Stimulated activated CD8-positive, alpha-beta memory T cell treated with anti-CD3 and anti-CD28 coated beads, Interleukin-15, amount 100 ng/mL, for 24 hours (primary cell): ENCODE results near the gene PLA2G4E.
A peak's percentile ranks its signal among the peaks of the same experiment; 100 is the strongest.

ENCODE experiments used
- DNase-seq: peaks from one replicate; pipeline ENCODE4 v3.0.0-alpha.2; 2020; ENCODE audit warnings: low read depth

The PLA2G4E gene

GRCh38 chr15:41975669-41976068 is 45.2 kb downstream of the PLA2G4E start:
- no peak for DNase-seq

DNA sequence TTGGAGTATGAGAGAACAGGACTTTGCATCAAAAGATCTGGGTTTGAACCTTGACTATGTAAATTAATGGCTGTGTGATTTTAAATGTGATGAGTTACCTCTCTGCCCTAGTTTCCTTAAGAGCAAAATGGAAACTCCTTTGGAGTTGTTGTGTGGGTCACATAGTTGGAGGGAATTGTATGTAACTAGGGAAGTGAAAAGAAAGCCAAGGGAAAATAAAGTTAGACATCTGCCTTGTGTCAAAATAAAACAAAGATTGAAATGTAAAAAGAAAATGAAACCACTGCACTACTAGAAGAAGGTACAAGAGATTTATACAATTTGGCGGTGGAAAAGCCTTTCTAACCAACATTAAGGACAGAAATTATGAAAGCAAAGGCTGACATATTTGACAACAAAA is 46.8 kb downstream of the PLA2G4E start:
- no peak for DNase-seq

DNA sequence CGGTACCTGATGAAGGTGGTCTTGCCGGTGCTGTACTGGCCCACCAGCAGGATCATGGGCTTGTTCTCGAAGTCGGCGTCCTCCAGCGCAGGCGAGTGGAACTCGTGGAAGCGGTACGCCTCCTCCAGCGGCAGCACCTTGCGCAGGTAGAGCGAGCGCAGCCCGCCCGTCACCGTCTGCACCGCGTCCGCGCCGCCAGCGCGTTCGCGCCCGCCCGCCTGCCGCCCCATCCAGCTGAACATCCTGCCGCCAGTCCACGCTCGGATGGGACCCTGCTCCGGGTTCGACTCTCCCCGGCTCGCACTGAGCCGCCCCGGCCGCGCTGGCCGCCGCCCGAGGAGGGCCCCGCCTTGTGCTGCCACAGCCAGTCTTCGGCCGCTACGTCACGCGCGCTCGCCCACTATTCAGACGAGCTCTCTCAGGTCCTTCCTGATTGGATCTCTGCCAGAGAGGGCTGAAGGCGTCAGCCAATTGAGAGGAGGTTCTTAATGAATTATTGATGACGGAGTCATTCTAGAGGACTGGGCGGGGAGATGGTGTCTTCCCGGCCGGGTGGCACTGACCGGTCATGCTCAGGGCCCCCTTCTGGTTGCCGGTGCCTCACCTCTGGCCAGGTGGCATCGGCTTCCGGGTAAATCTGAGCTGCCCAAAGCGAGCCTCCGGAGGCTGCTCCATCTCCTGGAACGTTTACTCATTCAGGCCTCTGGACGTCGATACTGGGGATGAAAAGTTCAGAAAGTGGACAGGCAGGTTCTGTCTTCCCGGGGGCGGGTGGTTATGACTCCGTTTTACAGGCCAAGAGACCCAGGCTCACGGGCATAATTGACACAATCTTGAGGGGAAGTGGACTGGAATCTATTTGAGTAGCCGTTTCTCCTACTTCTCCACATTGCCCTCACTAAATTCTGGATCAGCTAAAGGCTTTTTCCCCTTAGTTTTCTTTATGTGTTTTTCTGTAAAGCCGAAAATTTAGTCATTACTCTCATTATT is 48.3 kb downstream of the PLA2G4E start, which contains the start of gene EHD4:
EHD4 (minus strand) TSS at position 305 of the 990 bp plus-strand sequence; CDS start at position 242, 63 bp downstream.
- peak; percentile 80 for DNase-seq

DNA sequence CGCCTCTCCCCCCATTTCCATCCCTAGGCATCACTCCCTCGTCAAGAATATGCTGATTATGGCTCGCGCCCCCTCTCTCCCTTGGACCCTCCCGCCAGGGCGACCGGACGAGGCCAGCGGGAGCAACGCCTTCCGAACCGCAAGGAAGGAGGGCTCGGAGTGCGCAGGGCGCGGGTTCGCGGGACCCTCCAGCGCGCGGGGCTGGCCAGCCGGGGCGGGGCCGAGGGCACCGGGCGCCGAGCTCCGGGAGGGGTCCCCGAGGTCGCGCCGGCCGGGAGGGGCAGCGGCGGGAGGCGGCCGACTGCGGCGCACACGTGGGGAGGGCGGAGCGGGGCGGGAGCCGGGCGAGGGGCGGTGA is 49.0 kb downstream of the PLA2G4E start:
- peak; percentile 5 for DNase-seq

DNA sequence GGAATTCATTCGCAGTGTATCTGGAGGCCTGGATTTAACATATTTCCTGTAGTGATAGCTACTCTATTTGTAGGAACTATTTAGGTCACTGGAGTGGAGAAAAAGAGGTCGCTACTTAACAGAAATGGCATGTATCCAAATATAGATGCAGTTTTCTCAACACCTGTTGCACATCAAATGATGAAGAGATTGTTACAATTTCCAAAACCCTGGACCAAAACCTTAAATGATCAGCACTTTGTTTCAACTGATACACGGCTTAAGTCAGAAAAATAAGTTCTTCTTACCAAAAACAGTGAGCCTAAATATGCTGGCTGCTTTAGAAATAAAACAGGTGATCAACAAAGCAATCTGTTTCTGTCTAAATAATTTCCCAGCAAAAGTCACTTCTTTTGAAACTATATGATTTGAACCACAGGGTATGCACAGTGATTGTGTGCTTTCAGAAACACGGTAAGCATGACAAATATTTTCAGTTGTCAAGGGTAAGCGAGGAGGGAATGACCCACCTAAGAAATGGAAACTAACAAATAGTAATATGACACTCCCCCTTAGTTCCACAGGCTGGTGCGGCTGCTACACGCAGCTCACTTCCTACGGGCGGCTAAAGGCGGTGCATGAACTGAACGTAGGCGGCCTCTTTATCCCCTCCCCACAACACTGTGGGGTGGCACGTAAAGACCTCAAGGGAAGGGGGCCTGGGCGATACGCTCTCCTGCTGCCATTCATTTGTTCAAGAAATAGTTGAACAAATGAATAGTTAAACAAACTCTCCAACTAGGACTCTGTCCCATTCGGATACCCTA is 49.5 kb downstream of the PLA2G4E start:
- DNase-seq = peak; percentile 25

GRCh38 chr15:41970456-41970855 is 50.4 kb downstream of the PLA2G4E start:
- DNase-seq = no peak

- DNase-seq = no peak
Measured at GRCh38 chr15:41969851-41970431, 50.9 kb downstream of the PLA2G4E start.

DNA sequence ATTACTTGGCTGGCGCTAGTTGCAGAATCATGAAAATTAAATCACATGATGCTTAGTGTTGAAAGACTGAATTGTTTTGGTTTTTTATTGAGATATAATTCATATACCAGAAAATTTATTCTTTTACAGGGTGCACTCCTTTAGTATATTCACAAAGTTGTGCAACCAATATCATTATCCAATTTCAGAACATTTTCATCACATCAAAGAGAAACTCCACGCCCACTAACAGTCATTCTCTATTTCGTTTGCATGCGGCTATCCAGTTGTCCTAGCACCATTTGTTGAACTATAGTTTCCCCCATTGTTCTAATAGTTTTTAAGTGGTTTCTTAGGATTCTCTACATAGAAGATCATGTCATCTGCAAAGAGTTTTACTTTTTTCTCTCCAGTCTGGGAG is 52.1 kb downstream of the PLA2G4E start:
- DNase-seq = no peak

DNA sequence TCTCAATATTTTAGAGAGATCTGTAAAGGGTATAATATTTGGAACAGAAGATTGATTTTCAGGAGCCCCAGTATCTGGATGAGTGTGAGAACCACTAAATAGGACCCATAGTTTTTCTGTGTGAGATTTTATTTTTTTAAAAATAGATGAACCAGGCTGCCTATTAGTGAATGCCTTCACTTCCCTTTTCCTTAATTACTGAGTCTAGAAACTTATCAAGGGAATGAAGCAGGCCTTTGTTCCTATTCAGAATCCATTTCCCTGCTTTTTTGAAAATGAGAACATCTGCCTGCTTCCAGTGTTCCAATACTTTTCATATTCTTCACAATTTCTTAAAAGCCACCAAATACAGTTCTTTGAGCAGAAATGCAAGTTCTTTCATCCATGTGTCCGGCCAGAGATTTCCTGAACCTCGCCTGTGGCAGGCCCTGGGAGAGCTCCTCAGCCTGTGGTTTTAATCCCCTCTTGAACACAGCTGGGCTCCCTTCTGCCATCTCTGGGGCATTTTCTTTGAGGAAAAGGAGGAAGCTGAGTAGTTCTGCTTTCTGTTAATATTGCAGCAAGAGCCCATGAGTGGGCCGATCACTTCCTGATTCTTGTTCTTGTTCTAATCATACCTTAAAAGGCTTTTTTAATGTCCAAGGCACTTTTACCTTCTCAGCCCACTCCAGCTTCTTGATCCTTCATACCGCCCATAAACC is 53.2 kb downstream of the PLA2G4E start:
- no peak for DNase-seq

GRCh38 chr15:41966920-41967465 is 53.8 kb downstream of the PLA2G4E start:
- DNase-seq = no peak

DNA sequence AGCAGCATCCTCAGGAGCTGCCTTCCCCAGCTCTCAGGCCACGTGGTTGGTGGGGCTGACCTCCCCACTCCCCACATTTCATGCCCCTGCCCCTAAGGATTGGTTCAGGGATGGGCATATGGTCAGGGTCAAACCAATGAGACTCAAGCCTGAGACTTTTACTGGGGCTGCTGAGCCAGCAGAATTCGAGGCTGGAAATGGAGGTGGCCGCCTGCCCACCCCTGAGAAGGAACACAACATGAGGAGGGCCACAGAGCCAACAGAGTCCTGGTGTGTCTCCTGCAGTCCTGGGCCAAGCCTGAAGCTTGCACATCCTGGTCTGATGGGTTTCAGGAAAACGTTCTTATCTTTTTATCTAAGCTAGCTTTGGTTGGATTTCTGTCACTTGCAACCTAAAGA is 54.4 kb downstream of the PLA2G4E start:
- no peak for DNase-seq

- no peak for DNase-seq
Measured at GRCh38 chr15:41965441-41966413, 55.1 kb downstream of the PLA2G4E start.

DNA sequence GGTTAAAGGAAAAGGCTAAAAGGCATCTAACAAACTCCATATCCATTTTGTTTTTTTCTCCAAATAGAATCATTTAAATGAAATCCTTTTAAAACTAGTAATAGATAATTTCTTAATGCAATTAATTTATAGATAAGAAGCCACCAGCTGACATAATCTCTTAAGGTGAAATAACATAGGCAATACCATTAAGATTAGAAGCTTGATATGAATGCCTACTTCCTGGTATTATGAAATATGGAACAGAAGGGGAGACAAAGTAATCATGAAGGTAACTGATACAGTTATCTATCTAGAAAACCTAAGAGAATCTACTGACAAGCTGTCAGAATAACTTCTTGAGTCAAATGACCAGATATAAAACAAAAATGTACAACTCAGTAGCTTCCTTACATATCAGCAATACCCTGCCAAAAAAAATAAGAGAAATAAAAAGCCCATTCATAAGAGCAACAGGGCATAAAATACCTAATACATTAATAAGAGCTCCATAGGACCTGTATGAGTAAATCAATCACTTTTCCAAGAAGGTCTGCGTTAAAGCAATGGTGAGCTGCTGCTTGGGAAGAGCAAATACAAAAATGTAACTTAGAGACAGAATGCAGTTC is 59.1 kb downstream of the PLA2G4E start:
- DNase-seq = no peak

DNA sequence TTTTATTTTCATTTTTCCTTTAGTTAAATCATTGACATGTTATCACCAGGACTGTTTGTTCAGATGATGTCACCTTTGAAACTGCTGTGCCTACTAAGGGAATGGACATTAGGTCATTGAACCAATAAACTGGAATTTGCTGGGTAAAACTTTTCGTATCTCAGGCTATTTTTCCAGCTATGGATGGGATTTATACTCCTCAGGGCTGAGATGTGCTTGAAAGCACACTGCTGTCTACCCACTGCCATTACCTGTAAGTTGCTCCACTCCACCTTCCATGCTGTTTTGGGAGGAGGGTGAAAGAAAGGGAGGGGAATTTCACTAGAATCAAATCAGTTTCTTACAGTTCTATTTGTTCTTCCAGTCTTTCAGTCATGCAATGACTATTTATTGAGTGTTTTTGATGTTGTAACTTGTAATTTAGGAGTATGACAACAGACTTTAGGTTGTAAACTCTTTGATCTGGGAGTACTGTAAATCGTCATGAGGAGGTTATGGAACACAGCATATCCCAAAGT is 59.8 kb downstream of the PLA2G4E start:
- DNase-seq = no peak

GRCh38 chr15:41958002-41958420 is 62.8 kb downstream of the PLA2G4E start:
- DNase-seq = no peak

GRCh38 chr15:41957021-41957897 is 63.6 kb downstream of the PLA2G4E start:
- no peak for DNase-seq

GRCh38 chr15:41955807-41956525 is 64.9 kb downstream of the PLA2G4E start:
- DNase-seq = no peak

- DNase-seq = no peak
Measured at GRCh38 chr15:41955100-41955499, 65.7 kb downstream of the PLA2G4E start.
